H1 (cell line): ENCODE results near the gene ZNRF3. TPM values are rescaled to one million over a fixed set of nuclear protein-coding genes. Genes with fewer than 3 reads are reported as not detected.

Source experiments
- CTCF ChIA-PET: fragments of 300-600 bp; sonication (Branson Sonifier 250); formaldehyde crosslinking; loops from one replicate; lab custom pipeline; 2021; ENCODE audit not compliant: partially characterized antibody; lab: Charles Lee
- POLR2A ChIA-PET: fragments of 300-600 bp; sonication (Branson Sonifier 250); formaldehyde crosslinking; loops from one replicate; lab custom pipeline; 2021; ENCODE audit warnings: inconsistent platforms; ENCODE audit not compliant: partially characterized antibody; lab: Charles Lee
- DNase-seq, 2 experiments: peaks; one replicate each; pipeline versions ENCODE4 v3.0.0 to v3.0.0-alpha.2; 2010 to 2022; ENCODE audit warnings: low spot score in 2 of 2, low read depth in 1 of 2, mixed read lengths in 1 of 2
- FAIRE-seq: peaks from 2 replicates; lab custom pipeline; 2011; peaks lifted over from hg19 to GRCh38; lab: Jason Lieb, UNC
- H2AFZ ChIP-seq: 2 replicates; pipeline ENCODE4 v1.8.1; 2012; ENCODE audit warnings: low read length, inconsistent platforms
- H2AK5ac ChIP-seq: 2 replicates; pipeline ENCODE4 v1.6.1; 2013; ENCODE audit warnings: low read depth, low read length
- H2BK120ac ChIP-seq: replicated peaks from 2 replicates; pipeline ENCODE3; 2013; ENCODE audit warnings: low read depth, low read length, inconsistent platforms
- H2BK12ac ChIP-seq: 2 replicates; pipeline ENCODE4 v1.6.1; 2013; ENCODE audit warnings: low read depth, low read length
- H2BK15ac ChIP-seq: 2 replicates; pipeline ENCODE4 v1.6.1; 2013; ENCODE audit warnings: low read length
- H2BK20ac ChIP-seq: 2 replicates; pipeline ENCODE4 v1.6.1; 2013; ENCODE audit warnings: low read length
- H2BK5ac ChIP-seq: 2 replicates; pipeline ENCODE4 v1.6.1; 2013; ENCODE audit warnings: low read depth, low read length
- H3K14ac ChIP-seq: 2 replicates; pipeline ENCODE4 v1.6.1; 2013; ENCODE audit warnings: inconsistent platforms; ENCODE audit not compliant: insufficient read length
- H3K18ac ChIP-seq: 2 replicates; pipeline ENCODE4 v1.6.1; 2013; ENCODE audit warnings: low read length; ENCODE audit errors: extremely low read depth
- H3K23ac ChIP-seq: 2 replicates; pipeline ENCODE4 v1.6.1; 2013; ENCODE audit warnings: inconsistent platforms; ENCODE audit not compliant: insufficient read length
- H3K23me2 ChIP-seq: 2 replicates; pipeline ENCODE4 v1.6.1; 2013; ENCODE audit warnings: low read depth, low read length
- H3K27ac ChIP-seq: 2 replicates; pipeline ENCODE4 v1.6.1; 2011; ENCODE audit warnings: low read depth, low read length, inconsistent platforms
- H3K27me3 ChIP-seq, 4 experiments: replicated peaks in 1 of 4; 1 replicate in 1 of 4; 2 replicates in 3 of 4; pipeline versions ENCODE4 v1.6.1 to v1.8.1; 2011 to 2013; ENCODE audit warnings: low read length in 3 of 4, mild to moderate bottlenecking in 3 of 4, inconsistent platforms in 2 of 4, mixed read lengths in 2 of 4, moderate library complexity in 1 of 4; ENCODE audit not compliant: control insufficient read depth in 3 of 4, insufficient read depth in 3 of 4; ENCODE audit errors: extremely low read depth in 1 of 4
- H3K36me3 ChIP-seq, 4 experiments: 2 replicates each; pipeline versions ENCODE4 v1.6.1 to v1.8.1; 2011 to 2013; ENCODE audit warnings: mild to moderate bottlenecking in 4 of 4, low read length in 3 of 4, moderate library complexity in 2 of 4, control low read depth in 1 of 4, inconsistent platforms in 1 of 4; ENCODE audit not compliant: insufficient read depth in 4 of 4, control insufficient read depth in 2 of 4
- H3K4ac ChIP-seq: replicated peaks from 2 replicates; pipeline ENCODE3; 2013; ENCODE audit warnings: low read length, low read depth, mixed read lengths, inconsistent platforms; ENCODE audit not compliant: insufficient read length
- H3K4me1 ChIP-seq, 4 experiments: replicated peaks in 1 of 4; 1 replicate in 1 of 4; 2 replicates in 3 of 4; pipeline versions ENCODE4 v1.6.1 to v1.8.1; 2011 to 2013; ENCODE audit warnings: low read length in 3 of 4, inconsistent platforms in 2 of 4, mixed read lengths in 1 of 4; ENCODE audit not compliant: insufficient read depth in 4 of 4, control insufficient read depth in 3 of 4
- H3K4me2 ChIP-seq, 2 experiments: 2 replicates each; pipeline versions ENCODE4 v1.6.1 to v1.8.1; 2011 to 2013; ENCODE audit warnings: low read depth in 2 of 2, low read length in 2 of 2, control low read depth in 1 of 2, inconsistent platforms in 1 of 2, mild to moderate bottlenecking in 1 of 2; ENCODE audit not compliant: insufficient read depth in 1 of 2
- H3K4me3 ChIP-seq, 4 experiments: fragments of 200-600, 300-600 bp in 1 of 4; sonication (generic), shearing (Covaris generic), sonication (Bioruptor Twin) in 1 of 4; 2 replicates each; pipeline versions ENCODE4 v1.5.1 to v1.8.1; 2011 to 2016; ENCODE audit warnings: low read length in 4 of 4, low read depth in 3 of 4, control low read depth in 2 of 4, inconsistent platforms in 2 of 4, mild to moderate bottlenecking in 2 of 4, mixed read lengths in 1 of 4, moderate library complexity in 1 of 4; ENCODE audit not compliant: insufficient read depth in 2 of 4; ENCODE audit errors: extremely low read depth in 1 of 4
- H3K56ac ChIP-seq: replicated peaks from 2 replicates; pipeline ENCODE3; 2013; ENCODE audit warnings: low read depth, mild to moderate bottlenecking, mixed read lengths, low read length, inconsistent platforms; ENCODE audit not compliant: insufficient read length
- H3K79me1 ChIP-seq: 2 replicates; pipeline ENCODE4 v1.6.1; 2013; ENCODE audit warnings: low read depth, low read length, control low read depth
- H3K79me2 ChIP-seq, 2 experiments: 2 replicates each; pipeline versions ENCODE4 v1.6.1 to v1.8.1; 2012 to 2013; ENCODE audit warnings: low read length in 2 of 2, mild to moderate bottlenecking in 2 of 2, inconsistent platforms in 1 of 2; ENCODE audit not compliant: insufficient read depth in 2 of 2, control insufficient read depth in 1 of 2
- H3K9ac ChIP-seq, 4 experiments: replicated peaks in 1 of 4; 1 replicate in 1 of 4; 2 replicates in 3 of 4; pipeline versions ENCODE4 v1.6.1 to v1.8.1; 2011 to 2013; ENCODE audit warnings: low read depth in 3 of 4, low read length in 3 of 4, control low read depth in 2 of 4, mild to moderate bottlenecking in 2 of 4, moderate library complexity in 2 of 4, inconsistent platforms in 1 of 4; ENCODE audit errors: extremely low read depth in 1 of 4
- H3K9me3 ChIP-seq, 2 experiments: 2 replicates each; pipeline versions ENCODE4 v1.6.1 to v1.8.1; 2012 to 2013; ENCODE audit warnings: mild to moderate bottlenecking in 2 of 2, moderate library complexity in 2 of 2, control low read depth in 1 of 2, inconsistent platforms in 1 of 2, low read depth in 1 of 2, low read length in 1 of 2, mixed read lengths in 1 of 2; ENCODE audit not compliant: insufficient read depth in 2 of 2
- H4K20me1 ChIP-seq, 2 experiments: replicated peaks in 1 of 2; 2 replicates each; pipeline versions ENCODE3 to v1.8.1; 2011 to 2013; ENCODE audit warnings: inconsistent platforms in 2 of 2, low read length in 2 of 2, mild to moderate bottlenecking in 1 of 2; ENCODE audit not compliant: insufficient read depth in 2 of 2, control insufficient read depth in 1 of 2
- H4K5ac ChIP-seq: 2 replicates; pipeline ENCODE4 v1.6.1; 2013; ENCODE audit warnings: low read length, low read depth, mixed read lengths, inconsistent platforms; ENCODE audit not compliant: insufficient read length
- H4K8ac ChIP-seq: 2 replicates; pipeline ENCODE4 v1.8.0; 2013; ENCODE audit warnings: mild to moderate bottlenecking, moderate library complexity, low read length, inconsistent platforms; ENCODE audit not compliant: insufficient read depth; ENCODE audit errors: extremely low read depth
- H4K91ac ChIP-seq: replicated peaks from 2 replicates; pipeline ENCODE3; 2013; ENCODE audit warnings: low read length, mixed read lengths, inconsistent platforms; ENCODE audit not compliant: insufficient read length
- ASH2L ChIP-seq: fragments of 200-600, 300-600 bp; sonication (generic); IDR thresholded peaks from one replicate; pipeline ENCODE4 v1.7.1; 2017; ENCODE audit warnings: low read length
- BACH1 ChIP-seq: IDR thresholded peaks from 2 replicates; pipeline ENCODE4 v1.6.1; 2012; ENCODE audit warnings: low read length, improper control_type of control experiment
- BRCA1 ChIP-seq: IDR thresholded peaks from 2 replicates; pipeline ENCODE4 v1.6.1; 2012; ENCODE audit warnings: low read depth, low read length, improper control_type of control experiment
- CTBP2 ChIP-seq: IDR thresholded peaks from 2 replicates; pipeline ENCODE4 v1.7.0; 2011; ENCODE audit warnings: borderline replicate concordance, mild to moderate bottlenecking, moderate library complexity, mixed read lengths, low read length; ENCODE audit not compliant: insufficient read depth, insufficient read length
- EP300 ChIP-seq, 2 experiments: IDR thresholded peaks; 1 replicate in 1 of 2; 2 replicates in 1 of 2; pipeline ENCODE4 v1.6.1; 2011 to 2012; ENCODE audit warnings: low read depth in 2 of 2, low read length in 2 of 2, mild to moderate bottlenecking in 2 of 2, borderline replicate concordance in 1 of 2, inconsistent platforms in 1 of 2, moderate library complexity in 1 of 2
- KDM4A ChIP-seq: IDR thresholded peaks from one replicate; pipeline ENCODE4 v1.7.1; 2012; ENCODE audit warnings: low read depth, mild to moderate bottlenecking, moderate library complexity, low read length, inconsistent platforms; ENCODE audit not compliant: severe bottlenecking
- RNF2 ChIP-seq: fragments of 200-900, 300-1000 bp; sonication (generic); IDR thresholded peaks from 2 replicates; pipeline ENCODE4 v1.7.1; 2016; ENCODE audit warnings: borderline replicate concordance, low read depth, mild to moderate bottlenecking, antibody characterized with exemption, low read length; ENCODE audit not compliant: poor library complexity, severe bottlenecking; ENCODE audit errors: missing control alignments
- SIN3A ChIP-seq, 2 experiments: IDR thresholded peaks in 1 of 2; conservative IDR thresholded peaks in 1 of 2; 2 replicates each; pipeline ENCODE4 v1.6.1; 2011 to 2012; ENCODE audit warnings: low read length in 2 of 2, improper control_type of control experiment in 1 of 2, low read depth in 1 of 2, mild to moderate bottlenecking in 1 of 2
- SP2 ChIP-seq: IDR thresholded peaks from 2 replicates; pipeline ENCODE4 v1.6.1; 2012; ENCODE audit warnings: mild to moderate bottlenecking, low read length, inconsistent platforms
- TEAD4 ChIP-seq: IDR thresholded peaks from 2 replicates; pipeline ENCODE4 v1.6.1; 2012; ENCODE audit warnings: low read depth, low read length, inconsistent platforms, mixed read lengths
- WGBS, 2 experiments: shearing (Covaris generic) in 1 of 2; methylation state at CpG; one replicate each; pipeline versions ENCODE4 v1.1.6 to v1.1.7; 2013 to 2015; ENCODE audit warnings: low lambda C conversion rate in 2 of 2, mixed read lengths in 2 of 2, inconsistent platforms in 1 of 2, low coverage in 1 of 2, missing lambda C conversion rate in 1 of 2; ENCODE audit not compliant: insufficient replicate concordance in 2 of 2, insufficient coverage in 1 of 2, insufficient read length in 1 of 2; ENCODE audit errors: extremely low coverage in 1 of 2, missing lambda C conversion rate in 1 of 2; 5-methylcytosine and 5-hydroxymethylcytosine counted together
- polyA plus RNA-seq, 7 experiments: library from polyadenylated mRNA; depleted of rRNA in 3 of 7; stranded (reverse) in 5 of 7; unstranded in 2 of 7; fragments of >200 nt in 5 of 7; fragments of 200-250 nt in 2 of 7; gene quantifications; 1 replicate in 5 of 7; 2 replicates in 1 of 7; 4 replicates in 1 of 7; pipeline versions ENCODE4 v1.2.1 to v1.2.3, GENCODE V29; 2011 to 2013; ENCODE audit warnings: missing spikeins in 2 of 7, mixed read lengths in 2 of 7
- total RNA-seq: library from RNA; stranded (reverse); fragmentation: NEBNext Ultra II Directional; extraction: Animal tissue kit (Norgen Biotek cat#: 25700); gene quantifications from 2 replicates; pipeline ENCODE4 v1.2.1, GENCODE V29; 2021

Gene ZNRF3
- total and polyA plus RNA-seq, 2 of the 8 experiments (the other 6 are each of a cell fraction or from before 2014, with no cell fraction given): 14.1 to 21.7 TPM

GRCh38 chr22:28899199-28899853, 16.0 kb downstream of the ZNRF3 start:
- Histone ChIP-seq H3K56ac (no peak overlapping the region), H3K4me1 (peaks cover 20 to 30% (median 26%) of the 10 kb centered on the region in 4 experiments), H3K27me3 (no peaks in the 10 kb centered on the region), H4K20me1 (peaks cover 12 to 20% of the 10 kb centered on the region in 2 experiments), H3K4me2 (no peak overlapping the region), H3K79me1 (peaks cover 23% of the 10 kb centered on the region), H3K14ac (no peak overlapping the region), H2AK5ac (no peak overlapping the region), H4K8ac (no peak overlapping the region), H3K79me2 (peaks cover 2 to 94% of the 10 kb centered on the region in 2 experiments), H2BK120ac (no peak overlapping the region), H3K23me2 (no peaks in the 10 kb centered on the region), H3K9ac (no peak overlapping the region), H3K9me3 (no peaks in the 10 kb centered on the region), H3K4ac (no peak overlapping the region), H3K4me3 (no peak overlapping the region), H2BK20ac (no peak overlapping the region), H2BK5ac (no peak overlapping the region), H4K5ac (no peak overlapping the region), H2BK12ac (no peak overlapping the region), H2AFZ (no peak overlapping the region), H3K27ac (no peak overlapping the region), H3K18ac (no peak overlapping the region), H4K91ac (no peak overlapping the region), H3K23ac (no peak overlapping the region), H2BK15ac (no peak overlapping the region), H3K36me3 (no peaks in the 10 kb centered on the region)
- DNase-seq (no peak), FAIRE-seq (no peak)
- CTCF ChIA-PET: interaction anchor here (0.7 to 1.7 kb wide), 2 partner anchors 18 to 141 kb away, joined by 3 to 7 read pairs; no protein-coding TSS in a partner anchor
- 92% methylated on average over 9 of the region's 9 CpGs; no CpG with 5 or more reads in 1 of the 2 experiments for WGBS, 2 experiments
- POLR2A ChIA-PET: interaction anchor here (1.0 to 1.2 kb wide), 2 partner anchors 129 to 132 kb away, joined by 3 read pairs; no protein-coding TSS in a partner anchor
- TF ChIP-seq CTBP2 (no peak), BACH1 (no peak), TEAD4 (no peak), SIN3A (conservative IDR thresholded peaks at IDR 0.05 in 1 of 2, IDR thresholded peaks at IDR 0.05 in 1 of 2; ENCODE audit: low read depth in 1 of 2, low read length in 2 of 2) (no peak), KDM4A (no peak), SP2 (no peak), ASH2L (no peak), RNF2 (no peak), EP300 (IDR thresholded peaks at IDR 0.05; ENCODE audit: borderline replicate concordance in 1 of 2, low read depth in 2 of 2, low read length in 2 of 2) (no peak), BRCA1 (no peak)
